ENCODE results near the gene KRTAP12-3. TPM values are rescaled to one million over a fixed set of nuclear protein-coding genes. Genes with fewer than 3 reads are reported as not detected.
"Not testable (repeated sequence)": the region's sequence is repeated elsewhere in the genome, so short reads cannot be mapped to it uniquely, and the experiment has no call there.

KRTAP12-3 gene
- total RNA-seq, 1 experiment from 2014 or later = not detected

- DNase-seq (ENCODE audit: extremely low read depth, low read depth) = no peak
These were observed 31.0 kb upstream of the KRTAP12-3 start, which contains the start of gene KRTAP10-9 for GRCh38 chr21:44626673-44627143. KRTAP10-9 (plus strand) TSS chr21:44627093; CDS start chr21:44627172, 79 bp downstream.

DNA sequence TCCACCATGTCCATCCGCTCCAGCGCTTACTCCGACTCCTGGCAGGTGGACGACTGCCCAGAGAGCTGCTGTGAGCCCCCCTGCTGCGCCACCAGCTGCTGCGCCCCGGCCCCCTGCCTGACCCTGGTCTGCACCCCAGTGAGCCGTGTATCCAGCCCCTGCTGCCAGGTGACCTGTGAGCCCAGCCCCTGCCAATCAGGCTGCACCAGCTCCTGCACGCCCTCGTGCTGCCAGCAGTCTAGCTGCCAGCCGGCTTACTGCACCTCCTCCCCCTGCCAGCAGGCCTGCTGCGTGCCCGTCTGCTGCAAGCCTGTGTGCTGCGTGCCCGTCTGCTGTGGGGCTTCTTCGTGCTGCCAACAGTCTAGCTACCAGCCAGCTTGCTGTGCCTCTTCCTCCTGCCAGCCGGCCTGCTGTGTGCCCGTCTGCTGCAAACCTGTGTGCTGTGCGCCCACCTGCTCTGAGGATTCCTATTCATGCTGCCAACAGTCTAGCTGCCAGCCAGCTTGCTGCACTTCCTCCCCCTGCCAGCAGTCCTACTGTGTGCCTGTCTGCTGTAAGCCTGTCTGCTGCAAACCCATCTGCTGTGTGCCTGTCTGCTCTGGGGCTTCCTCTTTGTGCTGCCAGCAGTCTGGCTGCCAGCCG, 30.4 kb upstream of the KRTAP12-3 start:
- not testable (repeated sequence) for DNase-seq (ENCODE audit: extremely low read depth, low read depth)

DNA sequence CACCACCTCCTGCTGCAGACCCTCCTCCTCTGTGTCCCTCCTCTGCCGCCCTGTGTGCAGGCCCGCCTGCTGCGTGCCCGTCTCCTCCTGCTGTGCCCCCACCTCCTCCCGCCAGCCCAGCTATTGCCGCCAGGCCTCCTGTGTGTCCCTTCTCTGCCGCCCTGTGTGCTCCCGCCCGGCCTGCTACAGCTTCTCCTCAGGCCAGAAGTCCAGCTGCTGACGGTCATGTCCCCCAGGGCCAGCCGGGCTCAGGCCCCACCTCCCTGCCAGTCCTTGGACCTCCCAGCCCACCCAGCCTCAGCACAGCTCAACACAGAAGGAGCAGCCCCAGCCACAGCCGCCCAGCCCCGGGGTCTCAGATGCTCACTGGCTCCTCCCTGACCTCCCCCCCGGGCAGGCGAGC, 29.9 kb upstream of the KRTAP12-3 start:
- not testable (repeated sequence) for DNase-seq (ENCODE audit: extremely low read depth, low read depth)

DNA sequence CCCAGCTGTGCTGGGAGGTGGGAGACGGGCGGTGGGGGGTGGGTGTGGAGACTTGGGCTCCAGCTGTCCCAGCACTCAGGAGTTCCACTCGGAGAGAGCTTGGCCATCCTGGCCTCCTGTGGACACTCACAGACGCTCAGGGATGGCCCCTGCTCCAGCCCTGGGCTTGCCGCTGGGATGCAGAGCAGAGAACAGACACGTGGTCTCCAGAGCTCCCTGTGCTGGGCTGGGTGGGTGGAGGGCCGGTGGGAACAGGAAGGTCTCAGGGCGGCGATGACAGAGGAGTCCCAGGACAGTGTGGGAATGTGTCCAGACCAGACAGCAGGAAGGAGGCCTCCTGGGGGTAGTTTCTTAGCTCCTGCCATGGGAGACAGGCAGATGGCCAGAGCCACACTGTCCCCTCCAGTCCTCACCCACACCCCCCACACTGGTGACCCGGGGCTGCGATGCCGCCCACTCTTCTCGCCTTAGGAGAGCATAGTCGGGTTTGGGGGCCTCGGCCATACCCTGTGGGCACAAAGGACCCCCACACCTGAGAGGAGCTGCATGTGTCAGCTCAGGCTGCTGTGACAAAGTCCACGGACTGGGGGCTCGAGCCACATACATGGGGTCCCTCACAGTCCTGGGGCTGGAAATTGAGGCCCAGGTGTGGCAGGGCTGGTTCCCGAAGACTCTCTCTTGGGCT, 28.9 kb upstream of the KRTAP12-3 start:
- no peak for DNase-seq (ENCODE audit: extremely low read depth, low read depth)

DNA sequence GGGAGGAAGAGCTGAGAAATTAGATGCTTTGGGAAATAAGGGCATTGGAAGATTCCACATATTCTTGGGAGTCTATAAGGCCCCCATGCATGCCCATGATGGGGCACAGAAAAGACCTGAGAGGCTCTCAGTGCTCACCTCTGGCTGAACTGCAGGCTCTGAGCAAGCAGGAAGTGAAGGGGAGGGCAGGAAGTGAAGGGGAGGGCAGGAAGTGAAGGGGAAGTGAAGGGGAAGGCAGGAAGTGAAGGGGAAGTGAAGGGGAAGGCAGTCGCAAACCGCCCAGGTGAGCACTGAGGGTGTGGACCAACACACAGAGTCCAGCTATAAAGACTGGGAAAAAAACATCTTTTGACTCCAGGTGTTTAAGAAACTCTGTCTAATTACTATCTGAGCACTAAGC, 27.3 kb upstream of the KRTAP12-3 start:
- DNase-seq (ENCODE audit: extremely low read depth, low read depth) = no peak

DNA sequence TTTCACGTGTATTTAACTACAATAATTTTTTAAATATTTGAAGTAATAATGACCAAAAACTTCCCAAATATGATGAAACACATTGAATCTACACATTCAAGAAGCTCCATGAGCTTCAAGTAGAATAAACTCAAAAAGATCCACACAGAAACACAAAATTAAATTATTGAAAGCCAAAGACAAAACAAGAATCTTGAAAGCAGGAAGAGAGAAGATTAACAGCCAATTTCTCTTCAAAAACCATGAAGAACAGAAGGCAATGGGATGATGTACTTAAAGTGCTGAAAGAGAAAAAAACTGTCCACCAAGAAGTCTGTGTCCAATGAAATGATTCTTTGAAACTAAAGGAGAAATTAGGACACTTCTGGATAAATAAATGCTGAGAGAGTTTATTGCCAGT, 25.7 kb upstream of the KRTAP12-3 start:
- no peak for DNase-seq (ENCODE audit: extremely low read depth, low read depth)

GRCh38 chr21:44636209-44637017, 21.3 kb upstream of the KRTAP12-3 start:
- no peak for DNase-seq (ENCODE audit: extremely low read depth, low read depth)

GRCh38 chr21:44637018-44637850, 20.5 kb upstream of the KRTAP12-3 start, which contains the start of gene KRTAP10-10:
KRTAP10-10 (plus strand) TSS chr21:44637356; CDS start chr21:44637418, 62 bp downstream.
- DNase-seq (ENCODE audit: extremely low read depth, low read depth) = no peak

- DNase-seq (ENCODE audit: extremely low read depth, low read depth) = not testable (repeated sequence)
These were observed 19.8 kb upstream of the KRTAP12-3 start for GRCh38 chr21:44637851-44638348.

GRCh38 chr21:44638506-44639330, 19.0 kb upstream of the KRTAP12-3 start:
- not testable (repeated sequence) for DNase-seq (ENCODE audit: extremely low read depth, low read depth)

- DNase-seq (ENCODE audit: extremely low read depth, low read depth) = no peak
These were observed 18.4 kb upstream of the KRTAP12-3 start for GRCh38 chr21:44639331-44639655.

- DNase-seq (ENCODE audit: extremely low read depth, low read depth) = no peak
These were observed 17.0 kb upstream of the KRTAP12-3 start for GRCh38 chr21:44640761-44641160.

- DNase-seq (ENCODE audit: extremely low read depth, low read depth) = no peak
These were observed 13.9 kb upstream of the KRTAP12-3 start for GRCh38 chr21:44643741-44644310.

DNA sequence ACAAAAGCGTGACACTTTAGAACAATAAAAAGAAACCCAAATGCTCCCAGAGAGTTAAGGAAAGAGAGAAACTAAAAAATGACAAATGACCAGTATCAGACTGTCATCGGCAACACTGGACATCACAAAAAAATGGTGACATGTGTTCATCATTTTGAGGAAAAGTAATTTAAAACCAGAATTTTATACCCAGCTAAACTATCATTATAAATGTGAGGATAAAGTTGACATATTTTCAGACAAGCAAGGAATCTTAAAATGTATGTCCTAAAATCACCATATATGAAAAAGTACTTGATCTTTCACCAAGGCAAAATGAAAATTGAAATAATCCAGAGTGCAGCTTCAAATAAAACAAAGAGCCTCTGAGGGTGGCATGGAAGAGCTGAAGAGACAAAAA, 12.9 kb upstream of the KRTAP12-3 start:
- no peak for DNase-seq (ENCODE audit: extremely low read depth, low read depth)

GRCh38 chr21:44646366-44647221, 11.1 kb upstream of the KRTAP12-3 start, which contains the start of gene KRTAP10-11:
KRTAP10-11 (plus strand) TSS chr21:44646414; CDS start chr21:44646459, 45 bp downstream.
- not testable (repeated sequence) for DNase-seq (ENCODE audit: extremely low read depth, low read depth)

DNA sequence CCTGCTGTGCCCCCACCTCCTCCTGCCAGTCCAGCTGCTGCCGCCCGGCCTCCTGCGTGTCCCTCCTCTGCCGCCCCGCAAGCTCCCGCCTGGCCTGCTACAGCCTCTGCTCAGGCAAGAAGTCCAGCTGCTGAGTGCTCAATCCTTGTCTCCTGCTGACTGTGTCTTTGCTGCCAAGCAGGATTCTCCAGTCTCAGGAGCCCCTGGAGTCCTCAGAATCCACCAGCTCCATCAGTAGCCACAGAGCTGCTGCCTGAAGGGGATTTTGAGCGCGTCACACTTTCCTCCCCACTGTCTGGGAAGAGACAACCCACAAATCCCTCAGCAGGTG, 10.5 kb upstream of the KRTAP12-3 start:
- no peak for DNase-seq (ENCODE audit: extremely low read depth, low read depth)

GRCh38 chr21:44648557-44649311, 9.0 kb upstream of the KRTAP12-3 start:
- DNase-seq (ENCODE audit: extremely low read depth, low read depth) = no peak

All from NCI-H460 (cell line).